Prostate gland (tissue), 2 donors: ENCODE data around the gene TECPR2.

Experiments used
- CTCF ChIP-seq, 4 experiments: fragments of 200-600 bp in 2 of 4; fragments of 450-650 bp in 2 of 4; sonication (generic) in 2 of 4; IDR thresholded peaks; 1 replicate in 3 of 4; 2 replicates in 1 of 4; pipeline ENCODE4 v1.5.1; 2016 to 2019; ENCODE audit warnings: antibody characterized with exemption in 4 of 4, mild to moderate bottlenecking in 2 of 4, moderate library complexity in 2 of 4
- POLR2AphosphoS5 ChIP-seq: sonication (generic); formaldehyde crosslinking; IDR thresholded peaks from one replicate; pipeline ENCODE4 v1.6.1; 2017; ENCODE audit warnings: antibody characterized with exemption

GRCh38 chr14:102532204-102532658, 169.5 kb downstream of the TECPR2 start:
- TF ChIP-seq CTCF (IDR thresholded peaks at IDR 0.05): no peak
- no peak for TF ChIP-seq POLR2AphosphoS5
